ENCODE results near the gene DNAJC5G. TPM values are rescaled to one million over a fixed set of nuclear protein-coding genes. Genes with fewer than 3 reads are reported as not detected.
A peak's percentile ranks its signal among the peaks of the same experiment; 100 is the strongest.

The DNAJC5G gene
- total and polyA plus RNA-seq, 2 donors (not counting 3 experiments of a cell fraction or from before 2014, with no cell fraction given), result 0.77 to 1.4 TPM

- no peaks in the 10 kb centered on the region for H3K79me2 ChIP-seq (ENCODE audit: control insufficient read depth, insufficient read depth, low read length)
- FAIRE-seq, result no peak
- no peak overlapping the region for H2AFZ ChIP-seq (ENCODE audit: low read depth, low read length)
- no peaks in the 10 kb centered on the region for H3K9me1 ChIP-seq (replicated peaks; ENCODE audit: control insufficient read depth, extremely low read depth, insufficient read depth, low read length)
- H3K9ac ChIP-seq (replicated peaks; ENCODE audit: extremely low read depth, insufficient read depth, low read length), result no peak overlapping the region
- dilution Hi-C loops (cut with MboI; ENCODE audit: extremely low pct_ligation_motif_present, low sequenced_read_pairs), result no loop called here
- H3K27ac ChIP-seq (ENCODE audit: insufficient read depth, low read depth, low read length), result no peak overlapping the region
- H3K36me3 ChIP-seq (ENCODE audit: control insufficient read depth in 2 of 2, extremely low read depth in 1 of 2, insufficient read depth in 2 of 2, low read length in 2 of 2), result peaks cover 26 to 53% of the 10 kb centered on the region in 2 experiments
- TSS peak; percentile 78 for BruUV-seq (replicated peaks)
- H3K27me3 ChIP-seq (ENCODE audit: control insufficient read depth in 2 of 2, insufficient read depth in 2 of 2, low read length in 2 of 2), result no peaks in the 10 kb centered on the region
- no peaks in the 10 kb centered on the region for H4K20me1 ChIP-seq (replicated peaks; ENCODE audit: control insufficient read depth, extremely low read depth, insufficient read depth, low read length)
- intact Hi-C loops (cut with micrococcal nuclease), result no loop called here
- DNase-seq (ENCODE audit: low read depth, low spot score), result no peak
- no peak overlapping the region for H3K4me2 ChIP-seq (ENCODE audit: insufficient read depth, low read length)
- H3K9me3 ChIP-seq (replicated peaks; ENCODE audit: control insufficient read depth, insufficient read depth, low read length), result no peaks in the 10 kb centered on the region
- TF ChIP-seq CTCF (IDR thresholded peaks at IDR 0.05; ENCODE audit: extremely low read depth in 1 of 2, insufficient read depth in 1 of 2, low read depth in 1 of 2, low read length in 2 of 2), result no peak
- TF ChIP-seq POLR2A (IDR thresholded peaks at IDR 0.05; ENCODE audit: low read depth, low read length), result no peak
- ChIA-PET CTCF (no interaction called here), POLR2A (no interaction called here)
- no peak overlapping the region for H3K4me3 ChIP-seq (replicated peaks in 1 of 3; ENCODE audit: insufficient read depth in 1 of 3, low read depth in 1 of 3, low read length in 3 of 3)
- H3K4me1 ChIP-seq (ENCODE audit: control insufficient read depth, extremely low read depth, insufficient read depth, low read length), result no peaks in the 10 kb centered on the region
Observed at GRCh38 chr2:27243391-27244130, 31.7 kb upstream of the DNAJC5G start.

- Histone ChIP-seq H3K9me1 (replicated peaks; ENCODE audit: control insufficient read depth, extremely low read depth, insufficient read depth, low read length) (no peaks in the 10 kb centered on the region), H3K27ac (ENCODE audit: insufficient read depth, low read depth, low read length) (no peak overlapping the region), H3K9me3 (replicated peaks; ENCODE audit: control insufficient read depth, insufficient read depth, low read length) (no peaks in the 10 kb centered on the region), H3K36me3 (ENCODE audit: control insufficient read depth in 2 of 2, extremely low read depth in 1 of 2, insufficient read depth in 2 of 2, low read length in 2 of 2) (peaks cover 23 to 43% of the 10 kb centered on the region in 2 experiments), H2AFZ (ENCODE audit: low read depth, low read length) (no peak overlapping the region), H4K20me1 (replicated peaks; ENCODE audit: control insufficient read depth, extremely low read depth, insufficient read depth, low read length) (no peaks in the 10 kb centered on the region), H3K4me3 (replicated peaks in 1 of 3; ENCODE audit: insufficient read depth in 1 of 3, low read depth in 1 of 3, low read length in 3 of 3) (no peak overlapping the region), H3K9ac (replicated peaks; ENCODE audit: extremely low read depth, insufficient read depth, low read length) (no peak overlapping the region), H3K79me2 (ENCODE audit: control insufficient read depth, insufficient read depth, low read length) (no peaks in the 10 kb centered on the region), H3K4me1 (ENCODE audit: control insufficient read depth, extremely low read depth, insufficient read depth, low read length) (peaks cover 11% of the 10 kb centered on the region), H3K4me2 (ENCODE audit: insufficient read depth, low read length) (no peak overlapping the region), H3K27me3 (ENCODE audit: control insufficient read depth in 2 of 2, insufficient read depth in 2 of 2, low read length in 2 of 2) (no peaks in the 10 kb centered on the region)
- dilution Hi-C loops (cut with MboI; ENCODE audit: extremely low pct_ligation_motif_present, low sequenced_read_pairs), result no loop called here
- ChIA-PET POLR2A (no interaction called here), CTCF (interaction anchor here (0.6 to 1.1 kb wide), 4 partner anchors 35 to 58 kb away, joined by 3 to 4 read pairs (median 4); partner anchors contain the start of gene TRIM54)
- TF ChIP-seq FOS (IDR thresholded peaks at IDR 0.05; ENCODE audit: borderline replicate concordance, insufficient read depth, low read length) (no peak), JUN (IDR thresholded peaks at IDR 0.05; ENCODE audit: borderline replicate concordance, insufficient read depth, insufficient read length, low read depth) (no peak), POLR2A (IDR thresholded peaks at IDR 0.05; ENCODE audit: low read depth, low read length) (no peak), MYC (IDR thresholded peaks at IDR 0.05; ENCODE audit: low read depth, low read length) (no peak), EZH2 (IDR thresholded peaks at IDR 0.05; ENCODE audit: borderline replicate concordance, low read depth, low read length, severe bottlenecking) (no peak), POLR2AphosphoS5 (IDR thresholded peaks at IDR 0.05; ENCODE audit: insufficient read depth, low read depth, low read length) (no peak)
- DNase-seq (ENCODE audit: low read depth, low spot score) (no peak), FAIRE-seq (peak; percentile 31)
- BruUV-seq (replicated peaks), result no TSS peak
- intact Hi-C loops (cut with micrococcal nuclease), result loop anchor here (5.0 kb wide), 1 partner anchor 127 kb away; the partner anchor contains the start of genes EIF2B4 and SNX17
Observed at GRCh38 chr2:27245116-27245515, 30.1 kb upstream of the DNAJC5G start.

All from endothelial cell of umbilical vein (primary cell).